ENCODE data around the gene WDFY4.

Gene WDFY4

GRCh38 chr10:48727866-48728265 lies 43.2 kb downstream of the WDFY4 start:
- Histone ChIP-seq H3K79me2 (ENCODE audit: insufficient read depth, low read depth) (no peaks in the 10 kb centered on the region), H3K4me1 (ENCODE audit: low read depth, poor library complexity, severe bottlenecking) (no peaks in the 10 kb centered on the region), H2AFZ (ENCODE audit: low read depth) (no peak overlapping the region), H3K27ac (no peak overlapping the region), H3K36me3 (ENCODE audit: insufficient read depth) (no peaks in the 10 kb centered on the region), H3K9ac (no peak overlapping the region), H3K27me3 (ENCODE audit: insufficient read depth, low read depth) (no peaks in the 10 kb centered on the region), H3K4me3 (IDR thresholded peaks at IDR 0.05; ENCODE audit: insufficient read depth, low read depth, low read length) (no peak overlapping the region), H4K20me1 (ENCODE audit: insufficient read depth) (no peaks in the 10 kb centered on the region), H3K4me2 (no peak overlapping the region)
- TF ChIP-seq, protein P1, sequence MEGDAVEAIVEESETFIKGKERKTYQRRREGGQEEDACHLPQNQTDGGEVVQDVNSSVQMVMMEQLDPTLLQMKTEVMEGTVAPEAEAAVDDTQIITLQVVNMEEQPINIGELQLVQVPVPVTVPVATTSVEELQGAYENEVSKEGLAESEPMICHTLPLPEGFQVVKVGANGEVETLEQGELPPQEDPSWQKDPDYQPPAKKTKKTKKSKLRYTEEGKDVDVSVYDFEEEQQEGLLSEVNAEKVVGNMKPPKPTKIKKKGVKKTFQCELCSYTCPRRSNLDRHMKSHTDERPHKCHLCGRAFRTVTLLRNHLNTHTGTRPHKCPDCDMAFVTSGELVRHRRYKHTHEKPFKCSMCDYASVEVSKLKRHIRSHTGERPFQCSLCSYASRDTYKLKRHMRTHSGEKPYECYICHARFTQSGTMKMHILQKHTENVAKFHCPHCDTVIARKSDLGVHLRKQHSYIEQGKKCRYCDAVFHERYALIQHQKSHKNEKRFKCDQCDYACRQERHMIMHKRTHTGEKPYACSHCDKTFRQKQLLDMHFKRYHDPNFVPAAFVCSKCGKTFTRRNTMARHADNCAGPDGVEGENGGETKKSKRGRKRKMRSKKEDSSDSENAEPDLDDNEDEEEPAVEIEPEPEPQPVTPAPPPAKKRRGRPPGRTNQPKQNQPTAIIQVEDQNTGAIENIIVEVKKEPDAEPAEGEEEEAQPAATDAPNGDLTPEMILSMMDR (conservative IDR thresholded peaks at IDR 0.05; ENCODE audit: low read depth, low read length) = no peak

DNA sequence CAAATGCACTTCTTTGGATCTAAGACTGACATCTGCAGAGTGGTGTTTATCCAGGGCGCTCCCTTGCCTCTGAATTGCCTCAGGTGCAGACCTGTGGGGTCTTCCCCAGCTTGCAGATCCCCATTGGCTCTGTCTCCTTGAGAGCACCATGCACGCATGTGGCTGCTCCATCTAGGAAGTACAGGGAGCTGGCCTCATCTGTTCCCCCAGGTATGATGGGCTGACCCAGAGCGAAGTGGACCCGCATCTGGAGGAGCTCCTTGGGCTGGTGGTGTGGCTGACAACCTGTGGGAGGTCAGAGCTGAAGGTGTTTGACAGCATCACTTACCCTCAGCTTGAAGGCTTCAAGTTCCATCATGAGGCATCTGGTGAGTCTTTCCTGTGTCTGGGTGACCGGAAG lies 44.5 kb downstream of the WDFY4 start:
- TF ChIP-seq, protein P1 (conservative IDR thresholded peaks at IDR 0.05; ENCODE audit: low read depth, low read length) = no peak
- Histone ChIP-seq H3K36me3 (ENCODE audit: insufficient read depth) (no peaks in the 10 kb centered on the region), H3K4me1 (ENCODE audit: low read depth, poor library complexity, severe bottlenecking) (no peaks in the 10 kb centered on the region), H3K4me2 (no peak overlapping the region), H2AFZ (ENCODE audit: low read depth) (no peak overlapping the region), H3K27me3 (ENCODE audit: insufficient read depth, low read depth) (no peaks in the 10 kb centered on the region), H3K9ac (no peak overlapping the region), H3K4me3 (IDR thresholded peaks at IDR 0.05; ENCODE audit: insufficient read depth, low read depth, low read length) (no peak overlapping the region), H4K20me1 (ENCODE audit: insufficient read depth) (no peaks in the 10 kb centered on the region), H3K27ac (no peak overlapping the region), H3K79me2 (ENCODE audit: insufficient read depth, low read depth) (no peaks in the 10 kb centered on the region)

GRCh38 chr10:48729941-48730457 lies 45.3 kb downstream of the WDFY4 start:
- no peaks in the 10 kb centered on the region for H3K27me3 ChIP-seq (ENCODE audit: insufficient read depth, low read depth)
- no peaks in the 10 kb centered on the region for H4K20me1 ChIP-seq (ENCODE audit: insufficient read depth)
- H3K36me3 ChIP-seq (ENCODE audit: insufficient read depth) = no peaks in the 10 kb centered on the region
- no peak overlapping the region for H3K9ac ChIP-seq
- H2AFZ ChIP-seq (ENCODE audit: low read depth) = no peak overlapping the region
- H3K4me2 ChIP-seq = no peak overlapping the region
- no peak overlapping the region for H3K4me3 ChIP-seq (IDR thresholded peaks at IDR 0.05; ENCODE audit: insufficient read depth, low read depth, low read length)
- TF ChIP-seq, protein P1 (conservative IDR thresholded peaks at IDR 0.05; ENCODE audit: low read depth, low read length) = no peak
- no peaks in the 10 kb centered on the region for H3K4me1 ChIP-seq (ENCODE audit: low read depth, poor library complexity, severe bottlenecking)
- no peak overlapping the region for H3K27ac ChIP-seq
- no peaks in the 10 kb centered on the region for H3K79me2 ChIP-seq (ENCODE audit: insufficient read depth, low read depth)

DNA sequence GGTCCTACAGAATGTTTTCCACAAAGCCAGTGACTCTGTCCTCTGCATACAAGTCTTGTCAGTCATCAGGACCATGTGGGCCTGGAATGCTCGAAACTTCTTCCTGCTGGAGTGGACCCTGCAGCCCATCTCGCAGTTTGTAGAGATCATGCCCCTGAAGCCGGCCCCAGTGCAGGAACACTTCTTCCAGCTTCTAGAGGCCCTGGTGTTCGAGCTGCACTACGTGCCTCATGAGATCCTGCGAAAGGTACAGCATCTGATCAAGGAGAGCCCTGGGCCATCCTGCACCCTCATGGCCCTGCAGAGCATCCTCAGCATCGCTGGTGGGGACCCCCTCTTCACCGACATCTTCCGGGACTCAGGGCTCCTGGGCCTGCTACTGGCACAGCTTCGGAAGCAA lies 46.5 kb downstream of the WDFY4 start:
- Histone ChIP-seq H3K4me2 (no peak overlapping the region), H3K36me3 (ENCODE audit: insufficient read depth) (no peaks in the 10 kb centered on the region), H3K27me3 (ENCODE audit: insufficient read depth, low read depth) (no peaks in the 10 kb centered on the region), H4K20me1 (ENCODE audit: insufficient read depth) (no peaks in the 10 kb centered on the region), H3K4me3 (IDR thresholded peaks at IDR 0.05; ENCODE audit: insufficient read depth, low read depth, low read length) (no peak overlapping the region), H3K27ac (no peak overlapping the region), H3K4me1 (ENCODE audit: low read depth, poor library complexity, severe bottlenecking) (no peaks in the 10 kb centered on the region), H3K79me2 (ENCODE audit: insufficient read depth, low read depth) (no peaks in the 10 kb centered on the region), H2AFZ (ENCODE audit: low read depth) (no peak overlapping the region), H3K9ac (no peak overlapping the region)
- TF ChIP-seq, protein P1 (conservative IDR thresholded peaks at IDR 0.05; ENCODE audit: low read depth, low read length) = no peak

Measured in KMS-11 (cell line).